Measurements from ENCODE around the gene LPP.

GRCh38 chr3:188362405-188362831, 208.5 kb downstream of the LPP start:
- TF ChIP-seq, protein P1, sequence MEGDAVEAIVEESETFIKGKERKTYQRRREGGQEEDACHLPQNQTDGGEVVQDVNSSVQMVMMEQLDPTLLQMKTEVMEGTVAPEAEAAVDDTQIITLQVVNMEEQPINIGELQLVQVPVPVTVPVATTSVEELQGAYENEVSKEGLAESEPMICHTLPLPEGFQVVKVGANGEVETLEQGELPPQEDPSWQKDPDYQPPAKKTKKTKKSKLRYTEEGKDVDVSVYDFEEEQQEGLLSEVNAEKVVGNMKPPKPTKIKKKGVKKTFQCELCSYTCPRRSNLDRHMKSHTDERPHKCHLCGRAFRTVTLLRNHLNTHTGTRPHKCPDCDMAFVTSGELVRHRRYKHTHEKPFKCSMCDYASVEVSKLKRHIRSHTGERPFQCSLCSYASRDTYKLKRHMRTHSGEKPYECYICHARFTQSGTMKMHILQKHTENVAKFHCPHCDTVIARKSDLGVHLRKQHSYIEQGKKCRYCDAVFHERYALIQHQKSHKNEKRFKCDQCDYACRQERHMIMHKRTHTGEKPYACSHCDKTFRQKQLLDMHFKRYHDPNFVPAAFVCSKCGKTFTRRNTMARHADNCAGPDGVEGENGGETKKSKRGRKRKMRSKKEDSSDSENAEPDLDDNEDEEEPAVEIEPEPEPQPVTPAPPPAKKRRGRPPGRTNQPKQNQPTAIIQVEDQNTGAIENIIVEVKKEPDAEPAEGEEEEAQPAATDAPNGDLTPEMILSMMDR (IDR thresholded peaks at IDR 0.05), result no peak
- no peak for TF ChIP-seq POLR2A (IDR thresholded peaks at IDR 0.05)
